MG63 (cell line): ENCODE data around the gene TLE2. TPM values are rescaled to one million over a fixed set of nuclear protein-coding genes. Genes with fewer than 3 reads are reported as not detected.
A peak's percentile ranks its signal among the peaks of the same experiment; 100 is the strongest.
"Not testable (repeated sequence)": the region's sequence is repeated elsewhere in the genome, so short reads cannot be mapped to it uniquely, and the experiment has no call there.

Experiments
- DNase-seq: peaks from one replicate; pipeline ENCODE4 v3.0.0-alpha.2; 2020
- H3K27me3 ChIP-seq: fragments of 250-450 bp; sonication (Bioruptor Pico); 2 replicates; pipeline ENCODE4 v1.5.1; 2020; ENCODE audit warnings: mild to moderate bottlenecking, moderate library complexity
- H3K36me3 ChIP-seq: fragments of 250-450 bp; sonication (Bioruptor Pico); 2 replicates; pipeline ENCODE4 v1.5.1; 2020; ENCODE audit warnings: mild to moderate bottlenecking, moderate library complexity
- H3K4me3 ChIP-seq: fragments of 250-450 bp; sonication (Bioruptor Pico); 2 replicates; pipeline ENCODE4 v1.5.1; 2020; ENCODE audit warnings: mild to moderate bottlenecking, moderate library complexity
- H3K9me3 ChIP-seq: fragments of 250-450 bp; sonication (Bioruptor Pico); 2 replicates; pipeline ENCODE4 v1.5.1; 2020; ENCODE audit warnings: mild to moderate bottlenecking, moderate library complexity
- total RNA-seq: library from RNA; depleted of rRNA; stranded (reverse); fragments of >200 nt; shearing (Covaris generic); gene quantifications from 2 replicates; pipeline ENCODE4 v1.2.3, GENCODE V29; 2014; ENCODE audit warnings: low replicate concordance; rRNA removed

The TLE2 gene
- total RNA-seq, 1 experiment from 2014 or later, result 4.1 TPM

DNA sequence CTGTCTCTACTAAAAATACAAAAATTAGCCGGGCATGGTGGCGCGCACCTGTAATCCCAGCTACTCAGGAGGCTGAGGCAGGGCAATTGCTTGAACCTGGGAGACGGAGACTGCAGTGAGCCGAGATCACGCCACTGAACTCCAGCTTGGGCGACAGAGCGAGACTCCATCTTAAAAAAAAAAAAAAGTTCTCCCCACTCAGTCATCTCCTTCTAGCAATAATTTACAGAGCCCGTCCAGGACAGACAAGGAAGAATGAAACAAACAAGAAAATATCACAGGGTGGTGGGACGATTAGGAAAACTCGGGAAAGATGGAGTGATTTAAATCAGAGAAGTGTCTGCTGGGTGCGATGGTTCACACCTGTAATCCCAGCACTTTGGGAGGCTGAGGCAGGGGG is 65.4 kb downstream of the TLE2 start:
- H3K27me3 ChIP-seq, H3K4me3 ChIP-seq, H3K36me3 ChIP-seq, H3K9me3 ChIP-seq, DNase-seq: not testable (repeated sequence)

DNA sequence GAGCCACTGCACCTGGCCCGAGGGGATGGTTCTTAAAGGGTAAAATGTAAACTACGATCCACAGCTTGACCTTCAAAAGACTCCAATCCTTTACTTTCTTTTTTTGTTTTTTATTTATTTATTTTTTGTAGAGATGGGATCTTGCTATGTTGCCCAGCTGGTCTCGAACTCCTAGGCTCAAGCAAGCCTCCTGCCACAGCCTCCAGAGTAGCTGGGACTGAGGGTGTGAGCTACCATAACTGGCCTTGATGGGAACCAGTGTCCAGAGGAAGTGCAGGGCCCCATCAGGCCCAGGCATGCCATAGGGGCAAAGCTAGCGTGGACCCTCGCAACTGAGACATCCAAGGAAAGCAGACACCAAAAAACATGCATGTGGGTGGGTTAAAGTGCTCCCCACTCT is 66.0 kb downstream of the TLE2 start:
- H3K27me3 ChIP-seq, result no peaks in the 10 kb centered on the region
- DNase-seq, result no peak
- no peak overlapping the region for H3K4me3 ChIP-seq
- H3K36me3 ChIP-seq, result no peaks in the 10 kb centered on the region
- H3K9me3 ChIP-seq, result no peaks in the 10 kb centered on the region

DNA sequence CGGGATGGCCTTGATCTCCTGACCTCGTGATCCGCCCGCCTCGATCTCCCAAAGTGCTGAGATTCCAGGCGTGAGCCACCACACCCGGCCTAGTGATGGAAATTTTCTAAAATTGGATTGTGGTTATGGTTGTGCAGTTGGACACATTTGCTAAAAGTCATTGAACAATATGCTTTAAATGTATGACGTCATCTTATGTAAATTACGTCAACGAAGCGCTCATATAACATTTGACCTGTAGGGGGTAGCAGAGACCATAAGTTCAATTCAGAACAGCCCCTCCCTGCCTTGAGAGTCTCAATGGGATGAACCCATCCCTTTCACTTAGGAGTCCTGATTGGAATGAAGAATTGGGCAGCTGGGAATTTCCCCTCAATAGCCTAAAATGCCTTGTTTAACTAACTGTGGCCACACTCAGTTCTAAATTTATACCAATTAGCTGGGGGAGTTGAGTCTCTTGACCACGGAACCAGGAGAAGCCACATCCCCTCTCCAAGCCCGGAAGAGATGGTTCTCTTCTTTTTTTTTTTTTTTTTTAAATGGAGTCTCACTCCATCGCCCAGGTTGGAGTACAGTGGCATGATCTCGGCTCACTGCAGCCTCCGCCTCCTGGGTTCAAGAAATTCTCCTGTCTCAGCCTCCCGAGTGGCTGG is 66.9 kb downstream of the TLE2 start:
- H3K9me3 ChIP-seq, result no peaks in the 10 kb centered on the region
- no peak overlapping the region for H3K4me3 ChIP-seq
- DNase-seq, result no peak
- H3K27me3 ChIP-seq, result no peaks in the 10 kb centered on the region
- no peaks in the 10 kb centered on the region for H3K36me3 ChIP-seq

DNA sequence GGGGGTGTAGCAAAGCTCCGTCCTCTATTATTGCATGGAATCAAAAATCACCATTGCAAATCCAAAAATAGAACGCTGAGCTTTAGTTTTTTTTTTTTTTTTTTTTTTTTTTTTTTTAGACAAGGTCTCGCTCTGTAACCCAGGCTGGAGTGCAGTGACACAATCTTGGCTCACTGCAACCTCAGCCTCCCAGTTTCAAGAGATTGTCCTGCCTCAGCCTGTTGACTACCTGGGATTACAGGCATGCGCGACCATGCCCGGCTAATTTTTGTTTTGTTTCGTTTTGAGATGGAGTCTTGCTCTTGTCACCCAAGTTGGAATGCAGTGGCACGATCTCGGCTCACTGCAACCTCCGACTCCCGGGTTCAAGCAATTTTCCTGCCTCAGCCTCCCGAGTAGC is 69.0 kb downstream of the TLE2 start:
- H3K4me3 ChIP-seq, result no peak overlapping the region
- no peaks in the 10 kb centered on the region for H3K9me3 ChIP-seq
- no peaks in the 10 kb centered on the region for H3K27me3 ChIP-seq
- no peak for DNase-seq
- no peaks in the 10 kb centered on the region for H3K36me3 ChIP-seq

DNA sequence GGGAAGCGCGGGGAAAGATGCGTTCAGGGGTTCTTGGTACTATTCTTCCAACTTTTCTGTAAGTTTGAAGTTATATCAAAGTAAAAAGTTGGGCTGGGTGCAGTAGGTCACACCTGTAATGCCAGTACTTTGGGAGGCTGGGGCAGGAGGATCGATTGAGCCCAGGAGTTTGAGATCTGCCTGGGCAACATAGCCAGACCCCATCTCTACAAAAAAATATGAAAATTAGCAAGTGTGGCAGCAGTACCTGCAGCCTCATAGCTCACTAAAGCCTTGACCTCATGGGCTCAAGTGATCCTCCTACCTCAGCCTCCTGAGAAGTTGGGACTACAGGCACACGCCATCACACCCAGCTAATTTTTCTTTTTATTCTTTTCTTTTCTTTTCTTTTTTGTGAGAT is 71.9 kb downstream of the TLE2 start:
- H3K9me3 ChIP-seq, result no peaks in the 10 kb centered on the region
- H3K4me3 ChIP-seq, result no peak overlapping the region
- DNase-seq, result no peak
- no peaks in the 10 kb centered on the region for H3K36me3 ChIP-seq
- H3K27me3 ChIP-seq, result no peaks in the 10 kb centered on the region

DNA sequence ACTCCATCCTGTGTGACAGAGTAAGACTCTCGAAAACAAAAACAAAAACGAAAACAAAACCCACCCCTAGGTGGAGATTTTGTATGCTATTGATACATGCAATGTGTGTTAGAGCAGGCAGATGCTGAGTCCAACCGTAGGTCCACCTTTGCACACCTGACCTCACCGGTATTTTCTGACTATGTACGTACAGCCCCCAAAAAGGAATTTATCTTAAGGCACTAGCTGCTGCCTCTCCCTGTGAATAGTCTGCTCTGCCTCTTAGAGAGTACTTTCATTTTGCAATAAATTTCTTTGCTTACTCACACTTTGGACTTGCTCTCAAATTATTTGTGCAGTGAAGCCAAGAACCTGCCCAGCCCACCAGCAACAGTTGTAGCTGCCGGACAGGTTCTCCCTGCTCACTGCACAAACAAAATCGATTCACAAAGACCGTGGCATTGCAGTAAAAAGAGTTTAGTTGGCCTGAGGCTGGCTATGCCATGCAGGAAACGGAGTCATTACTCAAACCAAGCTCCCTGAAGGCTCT is 76.1 kb downstream of the TLE2 start:
- Histone ChIP-seq H3K27me3 (no peaks in the 10 kb centered on the region), H3K9me3 (no peaks in the 10 kb centered on the region), H3K36me3 (no peaks in the 10 kb centered on the region), H3K4me3 (peak overlapping the region; percentile 23)
- no peak for DNase-seq

DNA sequence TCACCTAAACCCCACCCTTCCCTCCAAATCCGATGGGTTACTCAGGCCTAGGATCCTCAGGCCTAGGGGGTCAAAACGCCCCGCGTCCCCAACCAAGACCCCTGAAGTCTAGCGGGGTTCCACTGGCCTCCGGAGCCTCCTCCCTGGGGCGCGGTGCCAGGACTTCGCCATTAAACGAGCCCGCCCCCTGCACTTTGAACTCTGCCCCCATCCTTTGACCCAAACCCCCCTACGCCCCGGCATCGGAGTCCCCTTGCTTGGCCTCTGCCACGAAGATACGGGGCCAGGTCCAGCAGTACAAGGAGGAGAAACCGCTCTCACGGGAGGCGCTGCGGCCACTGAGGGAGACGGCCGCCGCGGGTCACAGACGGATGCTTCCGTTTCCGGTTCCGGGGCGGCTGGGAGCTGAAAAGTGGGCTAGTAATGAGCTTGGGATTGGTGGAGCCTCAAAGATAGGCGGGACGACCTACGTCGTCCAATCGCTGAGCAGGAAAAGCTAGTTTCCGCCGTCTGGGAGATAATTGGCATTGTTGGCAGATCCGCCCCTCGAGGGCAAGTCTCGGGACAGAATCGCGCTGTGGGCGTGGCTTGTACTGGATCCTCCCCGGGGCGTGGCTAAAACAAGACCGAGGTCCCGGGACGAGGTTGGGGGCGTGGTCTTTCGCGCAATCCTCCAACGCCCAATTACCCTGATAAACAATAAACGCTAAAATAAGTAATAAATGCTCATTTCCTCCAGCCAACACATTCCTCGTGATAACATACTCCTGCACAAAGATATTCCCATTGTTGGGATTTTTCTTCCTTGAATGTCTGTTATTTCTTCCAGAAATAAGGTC is 78.6 kb downstream of the TLE2 start:
- peak; percentile 95 for DNase-seq
- Histone ChIP-seq H3K9me3 (no peaks in the 10 kb centered on the region), H3K4me3 (peak overlapping the region; percentile 89), H3K27me3 (no peaks in the 10 kb centered on the region), H3K36me3 (no peaks in the 10 kb centered on the region)

DNA sequence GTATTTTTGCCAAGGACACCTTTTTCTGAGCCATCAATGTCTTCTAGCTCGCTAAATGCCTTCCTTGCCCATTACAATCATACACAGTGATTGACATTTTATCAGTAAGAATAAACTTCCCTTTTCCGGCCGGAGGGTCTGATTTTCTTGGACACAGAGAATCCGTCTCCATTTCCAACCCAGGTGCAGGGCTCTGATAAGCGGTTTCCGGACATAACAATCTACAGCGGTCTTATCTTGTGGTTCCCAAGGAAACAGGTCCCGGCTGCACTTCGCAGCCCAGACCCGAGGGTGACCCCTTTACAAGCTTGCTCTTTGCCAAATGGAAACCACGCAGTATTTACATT is 79.2 kb downstream of the TLE2 start:
- Histone ChIP-seq H3K27me3 (no peaks in the 10 kb centered on the region), H3K36me3 (no peaks in the 10 kb centered on the region), H3K9me3 (no peaks in the 10 kb centered on the region), H3K4me3 (peak overlapping the region; percentile 89)
- DNase-seq, result no peak

Other genes with a start within 250 kb of the TLE2 start
- 68.4 and 87.7 TPM in 2 replicates for gene SGTA, start 246.0 kb downstream of the TLE2 start, total RNA-seq
- 127 and 179 TPM in 2 replicates for gene THOP1, start 243.8 kb downstream of the TLE2 start, total RNA-seq
- gene ZNF554, start 209.4 kb downstream of the TLE2 start, total RNA-seq, result 1.2 and 2.4 TPM in 2 replicates
- 0.92 and 4.5 TPM in 2 replicates for gene ZNF555, start 187.8 kb downstream of the TLE2 start, total RNA-seq
- 0.07 and 0.13 TPM in 2 replicates for gene ZNF556, start 161.9 kb downstream of the TLE2 start, total RNA-seq
- 2.2 and 3.3 TPM in 2 replicates for gene ZNF57, start 128.4 kb downstream of the TLE2 start, total RNA-seq
- gene ZNF77, start 84.3 kb downstream of the TLE2 start, total RNA-seq, result 5.0 and 6.8 TPM in 2 replicates
- gene TLE6, start 51.7 kb downstream of the TLE2 start, total RNA-seq, result not detected in 2 replicates
- 165 and 217 TPM in 2 replicates for gene TLE5, start 33.2 kb upstream of the TLE2 start, total RNA-seq
- 29.7 and 46.0 TPM in 2 replicates for gene GNA11, start 65.1 kb upstream of the TLE2 start, total RNA-seq
- gene GNA15, start 106.8 kb upstream of the TLE2 start, total RNA-seq, result not detected in 2 replicates
- not detected in 2 replicates for gene S1PR4, start 149.5 kb upstream of the TLE2 start, total RNA-seq
- 55.6 and 68.5 TPM in 2 replicates for gene NCLN, start 156.7 kb upstream of the TLE2 start, total RNA-seq
- gene CELF5, start 195.4 kb upstream of the TLE2 start, total RNA-seq, result not detected in 2 replicates